GM18907 (cell line): ENCODE measurements around the gene LPP.
A peak's percentile ranks its signal among the peaks of the same experiment; 100 is the strongest.

Experiments used
- ATAC-seq: cut with Tn5 transposase; IDR thresholded peaks from one replicate; pipeline ENCODE4 v1.9.1; 2021; ENCODE audit warnings: mild to moderate bottlenecking, moderate library complexity; ENCODE audit not compliant: unreplicated experiment

Gene LPP

GRCh38 chr3:188323067-188323842 lies 169.3 kb downstream of the LPP start:
- no peak for ATAC-seq

- ATAC-seq = no peak
These were observed 172.2 kb downstream of the LPP start for GRCh38 chr3:188326111-188326510.

GRCh38 chr3:188326968-188327367 lies 173.0 kb downstream of the LPP start:
- ATAC-seq = no peak

- no peak for ATAC-seq
These were observed 173.5 kb downstream of the LPP start for GRCh38 chr3:188327433-188327832.

- ATAC-seq = no peak
These were observed 176.2 kb downstream of the LPP start for GRCh38 chr3:188330138-188330537.

GRCh38 chr3:188331166-188331565 lies 177.2 kb downstream of the LPP start:
- ATAC-seq = no peak

GRCh38 chr3:188332085-188332484 lies 178.1 kb downstream of the LPP start:
- no peak for ATAC-seq

- no peak for ATAC-seq
These were observed 181.7 kb downstream of the LPP start for GRCh38 chr3:188335656-188336055.

- ATAC-seq = no peak
These were observed 182.2 kb downstream of the LPP start for GRCh38 chr3:188336178-188336577.

GRCh38 chr3:188337232-188337631 lies 183.3 kb downstream of the LPP start:
- ATAC-seq = no peak

- ATAC-seq = no peak
These were observed 184.1 kb downstream of the LPP start for GRCh38 chr3:188338086-188338485.

- ATAC-seq = peak; percentile 61
These were observed 185.7 kb downstream of the LPP start for GRCh38 chr3:188339410-188340295.

- no peak for ATAC-seq
These were observed 187.5 kb downstream of the LPP start for GRCh38 chr3:188341501-188341900.

GRCh38 chr3:188342991-188343732 lies 189.2 kb downstream of the LPP start:
- peak; percentile 77 for ATAC-seq

- ATAC-seq = no peak
These were observed 189.9 kb downstream of the LPP start for GRCh38 chr3:188343894-188344293.

GRCh38 chr3:188345223-188345622 lies 191.3 kb downstream of the LPP start:
- no peak for ATAC-seq

- no peak for ATAC-seq
These were observed 194.7 kb downstream of the LPP start for GRCh38 chr3:188348435-188349244.

GRCh38 chr3:188349351-188349901 lies 195.5 kb downstream of the LPP start:
- no peak for ATAC-seq

GRCh38 chr3:188349933-188350332 lies 196.0 kb downstream of the LPP start:
- no peak for ATAC-seq

- no peak for ATAC-seq
These were observed 197.0 kb downstream of the LPP start for GRCh38 chr3:188350961-188351360.
